ENCODE results near the gene GRIK1.

Gene GRIK1

GRCh38 chr21:29939924-29940275, at the start of gene GRIK1:
GRIK1 (minus strand) TSS chr21:29939996.
- H3K27me3 ChIP-seq (replicated peaks; ENCODE audit: control insufficient read depth, insufficient read depth, low read length) = no peaks in the 10 kb centered on the region; the same call in 1 of the 2 replicates
- DNase-seq (ENCODE audit: extremely low read depth, insufficient read length) = no peak
- H3K36me3 ChIP-seq (ENCODE audit: control insufficient read depth, insufficient read depth, low read length) = no peaks in the 10 kb centered on the region
- H3K4me3 ChIP-seq (replicated peaks; ENCODE audit: low read depth, low read length) = no peak within 1 kb of the TSS
- no peak for TF ChIP-seq CTCF (IDR thresholded peaks at IDR 0.05; ENCODE audit: insufficient read depth, low read length, poor library complexity, severe bottlenecking)

- no peaks in the 10 kb centered on the region for H3K27me3 ChIP-seq (replicated peaks; ENCODE audit: control insufficient read depth, insufficient read depth, low read length)
- H3K4me3 ChIP-seq (replicated peaks; ENCODE audit: low read depth, low read length) = no peak overlapping the region
- no peak for DNase-seq (ENCODE audit: extremely low read depth, insufficient read length)
- H3K36me3 ChIP-seq (ENCODE audit: control insufficient read depth, insufficient read depth, low read length) = no peaks in the 10 kb centered on the region
- no peak for TF ChIP-seq CTCF (IDR thresholded peaks at IDR 0.05; ENCODE audit: insufficient read depth, low read length, poor library complexity, severe bottlenecking)
These were observed 48.0 kb upstream of the GRIK1 start for GRCh38 chr21:29987762-29988161.

- Histone ChIP-seq H3K4me3 (replicated peaks; ENCODE audit: low read depth, low read length) (no peak overlapping the region), H3K27me3 (replicated peaks; ENCODE audit: control insufficient read depth, insufficient read depth, low read length) (no peaks in the 10 kb centered on the region), H3K36me3 (ENCODE audit: control insufficient read depth, insufficient read depth, low read length) (no peaks in the 10 kb centered on the region)
- DNase-seq (ENCODE audit: extremely low read depth, insufficient read length) = no peak
- TF ChIP-seq CTCF (IDR thresholded peaks at IDR 0.05; ENCODE audit: insufficient read depth, low read length, poor library complexity, severe bottlenecking) = no peak
These were observed 46.1 kb upstream of the GRIK1 start for GRCh38 chr21:29985866-29986265.

DNA sequence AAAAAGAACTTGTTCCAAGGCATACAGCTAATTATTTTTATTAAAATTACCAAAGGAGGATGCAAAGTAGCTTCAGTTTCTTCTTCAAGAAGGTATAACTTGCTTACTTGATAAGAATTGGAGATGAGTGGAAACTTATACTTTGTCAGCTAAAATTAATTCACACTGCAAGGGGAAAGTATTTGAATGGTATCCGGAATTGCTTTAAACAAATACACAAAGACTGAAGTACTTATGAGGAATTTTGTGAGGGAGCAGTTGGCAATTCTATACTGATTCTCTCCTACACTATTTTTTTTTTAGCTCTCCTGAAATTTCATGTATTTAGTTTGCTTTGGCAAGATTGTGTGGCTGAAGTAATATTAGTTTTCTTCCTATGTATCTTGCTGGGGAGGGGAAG, 39.2 kb upstream of the GRIK1 start:
- Histone ChIP-seq H3K36me3 (ENCODE audit: control insufficient read depth, insufficient read depth, low read length) (no peaks in the 10 kb centered on the region), H3K4me3 (replicated peaks; ENCODE audit: low read depth, low read length) (no peak overlapping the region), H3K27me3 (replicated peaks; ENCODE audit: control insufficient read depth, insufficient read depth, low read length) (no peaks in the 10 kb centered on the region)
- DNase-seq (ENCODE audit: extremely low read depth, insufficient read length) = no peak
- TF ChIP-seq CTCF (IDR thresholded peaks at IDR 0.05; ENCODE audit: insufficient read depth, low read length, poor library complexity, severe bottlenecking) = no peak

GRCh38 chr21:29975776-29976175, 36.0 kb upstream of the GRIK1 start:
- no peak for TF ChIP-seq CTCF (IDR thresholded peaks at IDR 0.05; ENCODE audit: insufficient read depth, low read length, poor library complexity, severe bottlenecking)
- no peak for DNase-seq (ENCODE audit: extremely low read depth, insufficient read length)
- Histone ChIP-seq H3K27me3 (replicated peaks; ENCODE audit: control insufficient read depth, insufficient read depth, low read length) (no peaks in the 10 kb centered on the region), H3K36me3 (ENCODE audit: control insufficient read depth, insufficient read depth, low read length) (no peaks in the 10 kb centered on the region), H3K4me3 (replicated peaks; ENCODE audit: low read depth, low read length) (no peak overlapping the region)

GRCh38 chr21:29973258-29973657, 33.5 kb upstream of the GRIK1 start:
- H3K4me3 ChIP-seq (replicated peaks; ENCODE audit: low read depth, low read length) = no peak overlapping the region

More at GRCh38 chr21:29973258-29973657, 33.5 kb upstream of the GRIK1 start:
- no peak for DNase-seq (ENCODE audit: extremely low read depth, insufficient read length)
- TF ChIP-seq CTCF (IDR thresholded peaks at IDR 0.05; ENCODE audit: insufficient read depth, low read length, poor library complexity, severe bottlenecking) = no peak
- no peaks in the 10 kb centered on the region for H3K36me3 ChIP-seq (ENCODE audit: control insufficient read depth, insufficient read depth, low read length)
- no peaks in the 10 kb centered on the region for H3K27me3 ChIP-seq (replicated peaks; ENCODE audit: control insufficient read depth, insufficient read depth, low read length)
